Measurements from ENCODE around the gene KCNG3.

DNA sequence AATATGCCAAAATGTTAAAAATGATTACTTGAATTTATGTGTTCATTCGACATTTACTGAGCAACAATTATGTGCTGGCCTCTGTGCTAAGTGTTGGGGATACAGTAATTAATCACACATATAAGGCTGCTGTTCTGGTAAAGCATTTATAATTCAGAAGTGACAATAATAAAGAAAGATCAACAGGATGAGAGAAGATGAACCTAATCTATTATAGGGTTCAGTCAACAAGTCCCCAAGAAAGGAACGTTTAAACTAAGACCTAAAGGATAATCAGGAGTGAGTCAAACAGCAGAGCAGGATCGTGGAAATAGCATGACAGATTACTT is 72.7 kb downstream of the KCNG3 start:
- TF ChIP-seq, protein P1, sequence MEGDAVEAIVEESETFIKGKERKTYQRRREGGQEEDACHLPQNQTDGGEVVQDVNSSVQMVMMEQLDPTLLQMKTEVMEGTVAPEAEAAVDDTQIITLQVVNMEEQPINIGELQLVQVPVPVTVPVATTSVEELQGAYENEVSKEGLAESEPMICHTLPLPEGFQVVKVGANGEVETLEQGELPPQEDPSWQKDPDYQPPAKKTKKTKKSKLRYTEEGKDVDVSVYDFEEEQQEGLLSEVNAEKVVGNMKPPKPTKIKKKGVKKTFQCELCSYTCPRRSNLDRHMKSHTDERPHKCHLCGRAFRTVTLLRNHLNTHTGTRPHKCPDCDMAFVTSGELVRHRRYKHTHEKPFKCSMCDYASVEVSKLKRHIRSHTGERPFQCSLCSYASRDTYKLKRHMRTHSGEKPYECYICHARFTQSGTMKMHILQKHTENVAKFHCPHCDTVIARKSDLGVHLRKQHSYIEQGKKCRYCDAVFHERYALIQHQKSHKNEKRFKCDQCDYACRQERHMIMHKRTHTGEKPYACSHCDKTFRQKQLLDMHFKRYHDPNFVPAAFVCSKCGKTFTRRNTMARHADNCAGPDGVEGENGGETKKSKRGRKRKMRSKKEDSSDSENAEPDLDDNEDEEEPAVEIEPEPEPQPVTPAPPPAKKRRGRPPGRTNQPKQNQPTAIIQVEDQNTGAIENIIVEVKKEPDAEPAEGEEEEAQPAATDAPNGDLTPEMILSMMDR (IDR thresholded peaks at IDR 0.05), result no peak
- no peak for TF ChIP-seq POLR2A (IDR thresholded peaks at IDR 0.05)
